ENCODE results near the gene NDUFAF8.

Gene NDUFAF8

GRCh38 chr17:81256616-81257015, 17.5 kb downstream of the NDUFAF8 start:
- no peak overlapping the region for H3K27ac ChIP-seq
- no peak for TF ChIP-seq CTCF (conservative IDR thresholded peaks at IDR 0.05)

GRCh38 chr17:81257533-81257932, 18.4 kb downstream of the NDUFAF8 start:
- no peak overlapping the region for H3K27ac ChIP-seq
- no peak for TF ChIP-seq CTCF (conservative IDR thresholded peaks at IDR 0.05)

- TF ChIP-seq CTCF (conservative IDR thresholded peaks at IDR 0.05), result no peak; the same call in 1 of the 2 replicates
These were observed 19.2 kb downstream of the NDUFAF8 start for GRCh38 chr17:81258292-81258691.

GRCh38 chr17:81259058-81259605, 20.0 kb downstream of the NDUFAF8 start:
- no peak overlapping the region for H3K27ac ChIP-seq
- TF ChIP-seq CTCF (conservative IDR thresholded peaks at IDR 0.05), result no peak

More at GRCh38 chr17:81258292-81258691, 19.2 kb downstream of the NDUFAF8 start:
- no peak overlapping the region for H3K27ac ChIP-seq

- no peak overlapping the region for H3K27ac ChIP-seq
- TF ChIP-seq CTCF (conservative IDR thresholded peaks at IDR 0.05), result no peak
These were observed 21.1 kb downstream of the NDUFAF8 start for GRCh38 chr17:81260171-81260570.

GRCh38 chr17:81260641-81261040, 21.5 kb downstream of the NDUFAF8 start:
- no peak overlapping the region for H3K27ac ChIP-seq
- TF ChIP-seq CTCF (conservative IDR thresholded peaks at IDR 0.05), result no peak

- no peak overlapping the region for H3K27ac ChIP-seq
- TF ChIP-seq CTCF (conservative IDR thresholded peaks at IDR 0.05), result no peak
These were observed 22.0 kb downstream of the NDUFAF8 start for GRCh38 chr17:81261096-81261495.

Data from VCaP (cell line).